ENCODE measurements around the gene OR1F1.
"Not testable (repeated sequence)": the region's sequence is repeated elsewhere in the genome, so short reads cannot be mapped to it uniquely, and the experiment has no call there.

The OR1F1 gene

GRCh38 chr16:3175157-3176093, 12.6 kb upstream of the OR1F1 start:
- DNase-seq, result peak; percentile 61

GRCh38 chr16:3179651-3180050, 8.4 kb upstream of the OR1F1 start:
- no peak for DNase-seq

- peak; percentile 34 for DNase-seq
Observed at GRCh38 chr16:3180445-3180878, 7.5 kb upstream of the OR1F1 start.

GRCh38 chr16:3182293-3182607, 5.8 kb upstream of the OR1F1 start:
- DNase-seq, result not testable (repeated sequence)

- peak; percentile 77 for DNase-seq
Observed at GRCh38 chr16:3182608-3183444, 5.2 kb upstream of the OR1F1 start.

- DNase-seq, result peak; percentile 26
Observed at GRCh38 chr16:3183445-3184139, 4.4 kb upstream of the OR1F1 start.

GRCh38 chr16:3186946-3187690, 886 bp upstream of the OR1F1 start:
- DNase-seq, result no peak

GRCh38 chr16:3188675-3188924, 596 bp downstream of the OR1F1 start:
- DNase-seq, result no peak

GRCh38 chr16:3188925-3189825, 1.2 kb downstream of the OR1F1 start:
- DNase-seq, result peak; percentile 81

- DNase-seq, result no peak
Observed at GRCh38 chr16:3189869-3190268, 1.9 kb downstream of the OR1F1 start.

GRCh38 chr16:3190949-3191353, 2.9 kb downstream of the OR1F1 start:
- no peak for DNase-seq

GRCh38 chr16:3192476-3193019, 4.5 kb downstream of the OR1F1 start:
- no peak for DNase-seq

GRCh38 chr16:3193221-3194212, 5.5 kb downstream of the OR1F1 start:
- DNase-seq, result no peak

- no peak for DNase-seq
Observed at GRCh38 chr16:3194792-3195191, 6.8 kb downstream of the OR1F1 start.

- no peak for DNase-seq
Observed at GRCh38 chr16:3195975-3196374, 8.0 kb downstream of the OR1F1 start.

GRCh38 chr16:3197694-3198333, 9.8 kb downstream of the OR1F1 start:
- DNase-seq, result not testable (repeated sequence)

- no peak for DNase-seq
Observed at GRCh38 chr16:3198334-3199072, 10.5 kb downstream of the OR1F1 start.

GRCh38 chr16:3202903-3203539, 15.0 kb downstream of the OR1F1 start:
- DNase-seq, result no peak
